B cell (primary cell): ENCODE results near the gene GNPAT. TPM values are rescaled to one million over a fixed set of nuclear protein-coding genes. Genes with fewer than 3 reads are reported as not detected.
A peak's percentile ranks its signal among the peaks of the same experiment; 100 is the strongest.

Source experiments
- ATAC-seq: fragments of 200-7000 bp; cut with Tn5 transposase; one replicate; pipeline ENCODE4 v1.10.0; 2021; ENCODE audit warnings: low read depth, mild to moderate bottlenecking, moderate number of reproducible peaks, moderate library complexity
- CTCF ChIA-PET: fragments of 350-600 bp; sonication (Branson Sonifier 250); formaldehyde crosslinking; loops from one replicate; lab custom pipeline; 2021; ENCODE audit warnings: antibody characterized with exemption, inconsistent platforms; lab: Charles Lee
- POLR2A ChIA-PET: fragments of 350-600 bp; sonication (Branson Sonifier 250); formaldehyde crosslinking; loops from one replicate; lab custom pipeline; 2021; ENCODE audit warnings: antibody characterized with exemption; lab: Charles Lee
- DNase-seq: peaks from one replicate; pipeline ENCODE4 v3.0.0; 2013
- H2AFZ ChIP-seq: 2 replicates; pipeline ENCODE4 v1.6.1; 2012; ENCODE audit warnings: mild to moderate bottlenecking, low read depth, low read length; ENCODE audit not compliant: insufficient read depth, poor library complexity, severe bottlenecking
- H3K27ac ChIP-seq, 2 donors: 1 replicate in 1 of 2; 2 replicates in 1 of 2; pipeline ENCODE4 v1.5.1; 2012 to 2013; ENCODE audit warnings: low read length in 2 of 2, mild to moderate bottlenecking in 2 of 2, moderate library complexity in 1 of 2
- H3K27me3 ChIP-seq, 4 experiments: fragments of 200-600 bp in 1 of 4; sonication (generic) in 1 of 4; replicated peaks in 1 of 4; 1 replicate in 2 of 4; 2 replicates in 2 of 4; pipeline versions ENCODE4 v1.6.1 to v1.7.0; 2013 to 2016; ENCODE audit warnings: low read length in 3 of 4, mild to moderate bottlenecking in 2 of 4, mixed read lengths in 1 of 4, moderate library complexity in 1 of 4; ENCODE audit not compliant: insufficient read depth in 4 of 4, control insufficient read depth in 3 of 4; ENCODE audit errors: control extremely low read depth in 1 of 4
- H3K36me3 ChIP-seq, 2 experiments: replicated peaks in 1 of 2; 1 replicate in 1 of 2; 2 replicates in 1 of 2; pipeline versions ENCODE4 v1.6.1 to v1.7.1; 2013; ENCODE audit warnings: low read length in 1 of 2; ENCODE audit not compliant: insufficient read depth in 2 of 2, control insufficient read depth in 1 of 2; ENCODE audit errors: control extremely low read depth in 1 of 2, extremely low read depth in 1 of 2
- H3K4me1 ChIP-seq, 2 donors: fragments of 200-600 bp in 1 of 2; sonication (generic) in 1 of 2; 1 replicate in 1 of 2; 2 replicates in 1 of 2; pipeline versions ENCODE4 v1.5.1 to v1.6.1; 2013 to 2017; ENCODE audit warnings: low read length in 2 of 2; ENCODE audit not compliant: control insufficient read depth in 2 of 2, insufficient read depth in 2 of 2
- H3K4me2 ChIP-seq: replicated peaks from 2 replicates; pipeline ENCODE3; 2012; ENCODE audit warnings: mild to moderate bottlenecking, low read depth, low read length; ENCODE audit not compliant: poor library complexity, severe bottlenecking
- H3K4me3 ChIP-seq, 5 experiments: fragments of 200-600 bp in 1 of 5; sonication (generic) in 1 of 5; 1 replicate in 3 of 5; 2 replicates in 2 of 5; pipeline versions ENCODE4 v1.5.1 to v1.7.0; 2011 to 2016; ENCODE audit warnings: low read length in 4 of 5, mild to moderate bottlenecking in 4 of 5, low read depth in 2 of 5, control low read depth in 1 of 5, moderate library complexity in 1 of 5; ENCODE audit not compliant: insufficient read depth in 1 of 5; ENCODE audit errors: control extremely low read depth in 1 of 5, extremely low read depth in 1 of 5
- H3K79me2 ChIP-seq: fragments of 200-600 bp; sonication (generic); one replicate; pipeline ENCODE4 v1.6.0; 2016; ENCODE audit warnings: low read length; ENCODE audit not compliant: control insufficient read depth, insufficient read depth
- H3K9ac ChIP-seq: fragments of 200-600 bp; sonication (generic); 2 replicates; pipeline ENCODE4 v1.6.1; 2017; ENCODE audit warnings: mild to moderate bottlenecking, low read length, moderate library complexity
- H3K9me3 ChIP-seq, 3 donors: one replicate each; pipeline versions ENCODE4 v1.6.1 to v1.7.1; 2013; ENCODE audit warnings: low read length in 2 of 3; ENCODE audit not compliant: control insufficient read depth in 2 of 3, insufficient read depth in 1 of 3; ENCODE audit errors: control extremely low read depth in 1 of 3
- H4K20me1 ChIP-seq: 2 replicates; pipeline ENCODE4 v1.6.0; 2012; ENCODE audit warnings: mild to moderate bottlenecking, low read length; ENCODE audit not compliant: insufficient read depth, control insufficient read depth, poor library complexity, severe bottlenecking
- H3K27ac Mint-ChIP-seq: one replicate; pipeline ENCODE4 v1.8.0; 2021; ENCODE audit warnings: mixed read lengths
- H3K27me3 Mint-ChIP-seq: one replicate; pipeline ENCODE4 v1.8.0; 2021; ENCODE audit warnings: mixed read lengths
- H3K4me1 Mint-ChIP-seq: one replicate; pipeline ENCODE4 v1.8.0; 2021; ENCODE audit warnings: mixed read lengths
- H3K4me3 Mint-ChIP-seq: one replicate; pipeline ENCODE4 v1.8.0; 2021; ENCODE audit warnings: mixed read lengths
- H3K9me3 Mint-ChIP-seq: one replicate; pipeline ENCODE4 v1.8.0; 2022; ENCODE audit warnings: mixed read lengths; ENCODE audit not compliant: insufficient read depth
- CTCF ChIP-seq: fragments of 200-600 bp; IDR thresholded peaks from one replicate; pipeline ENCODE4 v1.8.0; 2022; ENCODE audit warnings: antibody characterized with exemption, mild to moderate bottlenecking
- EZH2 ChIP-seq: IDR thresholded peaks from 2 replicates; pipeline ENCODE4 v1.6.1; 2012; ENCODE audit warnings: borderline replicate concordance, low read depth, mild to moderate bottlenecking, moderate library complexity, low read length; ENCODE audit not compliant: insufficient read depth, poor library complexity, severe bottlenecking
- WGBS: methylation state at CpG from one replicate; pipeline ENCODE4 v1.1.5; 2013; ENCODE audit warnings: missing lambda C conversion rate; ENCODE audit not compliant: insufficient coverage; 5-methylcytosine and 5-hydroxymethylcytosine counted together
- intact Hi-C: fragments of 100-400 bp; cut with micrococcal nuclease; formaldehyde crosslinking; loops from one replicate; pipeline ENCODE4 v1.10.0; 2022
- polyA plus RNA-seq: library from polyadenylated mRNA; depleted of rRNA; stranded (reverse); fragments of >200 nt; gene quantifications from 2 replicates; pipeline ENCODE4 v1.2.3, GENCODE V29; 2012
- total RNA-seq, 2 donors: library from RNA; stranded (reverse); fragments of 120-200 nt in 1 of 2; gene quantifications; 1 replicate in 1 of 2; 2 replicates in 1 of 2; pipeline versions ENCODE4 v1.2.3 to v1.2.4, GENCODE V29; 2013 to 2022

GNPAT gene
- total and polyA plus RNA-seq, 2 donors (not counting 1 experiment from before 2014, with no cell fraction given), result 19.5 to 49.0 TPM

GRCh38 chr1:231274119-231274825 lies 33.3 kb downstream of the GNPAT start:
- ChIA-PET CTCF (no interaction called here), POLR2A (no interaction called here)
- DNase-seq (no peak), ATAC-seq (no peak)
- no peak overlapping the region for H3K27ac ChIP-seq
- no peaks in the 10 kb centered on the region for H3K27me3 ChIP-seq
- no peak overlapping the region for H3K4me2 ChIP-seq
- TF ChIP-seq EZH2 (no peak), CTCF (no peak)
- no peak overlapping the region for H3K9ac ChIP-seq
- Mint-ChIP-seq H3K27ac (peak overlapping the region; percentile 5), H3K27me3 (no peaks in the 10 kb centered on the region), H3K4me3 (no peak overlapping the region), H3K9me3 (no peaks in the 10 kb centered on the region), H3K4me1 (no peaks in the 10 kb centered on the region)
- 91% methylated on average over 6 of the region's 8 CpGs for WGBS
- no peaks in the 10 kb centered on the region for H3K79me2 ChIP-seq
- H3K36me3 ChIP-seq, result peaks cover 0 to 53% of the 10 kb centered on the region in 2 experiments
- intact Hi-C loops, result no loop called here
- H3K4me1 ChIP-seq, result no peaks in the 10 kb centered on the region
- H3K4me3 ChIP-seq, result no peak overlapping the region
- H3K9me3 ChIP-seq, result no peaks in the 10 kb centered on the region
- H4K20me1 ChIP-seq, result no peaks in the 10 kb centered on the region
- H2AFZ ChIP-seq, result no peak overlapping the region

GRCh38 chr1:231278100-231278790 lies 37.2 kb downstream of the GNPAT start:
- ATAC-seq (no peak), DNase-seq (no peak)
- Histone ChIP-seq H3K79me2 (no peaks in the 10 kb centered on the region), H3K27me3 (no peaks in the 10 kb centered on the region), H2AFZ (no peak overlapping the region), H3K4me2 (no peak overlapping the region), H3K4me1 (no peaks in the 10 kb centered on the region), H3K27ac (no peak overlapping the region), H3K4me3 (no peak overlapping the region), H4K20me1 (no peaks in the 10 kb centered on the region), H3K36me3 (peaks cover 0 to 38% of the 10 kb centered on the region in 2 experiments), H3K9me3 (no peaks in the 10 kb centered on the region), H3K9ac (no peak overlapping the region)
- TF ChIP-seq CTCF (no peak), EZH2 (no peak)
- Mint-ChIP-seq H3K27me3 (no peaks in the 10 kb centered on the region), H3K9me3 (no peaks in the 10 kb centered on the region), H3K4me1 (no peaks in the 10 kb centered on the region), H3K27ac (no peak overlapping the region), H3K4me3 (no peak overlapping the region)
- intact Hi-C loops, result no loop called here
- 100% methylated on average over 7 of the region's 9 CpGs for WGBS
- ChIA-PET POLR2A (no interaction called here), CTCF (no interaction called here)
